Activated CD8-positive, alpha-beta T cell treated with anti-CD3 and anti-CD28 coated beads for 36 hours (primary cell): ENCODE data around the gene ZCWPW1. TPM values are rescaled to one million over a fixed set of nuclear protein-coding genes. Genes with fewer than 3 reads are reported as not detected.
"Not testable (repeated sequence)": the region's sequence is repeated elsewhere in the genome, so short reads cannot be mapped to it uniquely, and the experiment has no call there.

Experiments used
- ATAC-seq: fragments of 200-7000 bp; cut with Tn5 transposase; one replicate; pipeline ENCODE4 v1.10.0; 2021; ENCODE audit warnings: mild to moderate bottlenecking, moderate library complexity
- CTCF ChIA-PET: fragments of 350-600 bp; sonication (Branson Sonifier 250); formaldehyde crosslinking; loops from one replicate; lab custom pipeline; 2021; ENCODE audit warnings: antibody characterized with exemption; lab: Charles Lee
- POLR2A ChIA-PET: fragments of 350-600 bp; sonication (Branson Sonifier 250); formaldehyde crosslinking; loops from one replicate; lab custom pipeline; 2021; ENCODE audit warnings: antibody characterized with exemption; lab: Charles Lee
- DNase-seq: peaks from one replicate; pipeline ENCODE4 v3.0.0-alpha.2; 2020
- H3K27ac Mint-ChIP-seq: one replicate; pipeline ENCODE4 v1.8.0; 2021; ENCODE audit warnings: mild to moderate bottlenecking, mixed read lengths
- H3K27me3 Mint-ChIP-seq: one replicate; pipeline ENCODE4 v1.8.0; 2021; ENCODE audit warnings: mixed read lengths
- H3K36me3 Mint-ChIP-seq: one replicate; pipeline ENCODE4 v1.8.0; 2021; ENCODE audit warnings: low read depth, mixed read lengths
- H3K4me1 Mint-ChIP-seq: one replicate; pipeline ENCODE4 v1.8.0; 2021; ENCODE audit warnings: low read depth, mixed read lengths
- H3K4me3 Mint-ChIP-seq: one replicate; pipeline ENCODE4 v1.8.0; 2021; ENCODE audit warnings: mild to moderate bottlenecking, moderate library complexity, mixed read lengths
- H3K9me3 Mint-ChIP-seq: one replicate; pipeline ENCODE4 v1.8.0; 2021; ENCODE audit warnings: mixed read lengths
- CTCF ChIP-seq: fragments of 200-600 bp; IDR thresholded peaks from one replicate; pipeline ENCODE4 v1.8.0; 2022; ENCODE audit warnings: antibody characterized with exemption, mild to moderate bottlenecking
- intact Hi-C: fragments of 100-400 bp; cut with micrococcal nuclease; formaldehyde crosslinking; loops from one replicate; pipeline ENCODE4 v1.10.0; 2022
- total RNA-seq, 2 experiments: library from RNA; stranded (reverse); gene quantifications; one replicate each; pipeline ENCODE4 v1.2.3, GENCODE V29; 2021

The ZCWPW1 gene
- total RNA-seq, 2 experiments from 2014 or later = 2.5 to 3.6 TPM

GRCh38 chr7:100452513-100452912 is 24.0 kb upstream of the ZCWPW1 start:
- Mint-ChIP-seq H3K36me3 (no peaks in the 10 kb centered on the region), H3K27ac (no peak overlapping the region), H3K9me3 (no peaks in the 10 kb centered on the region), H3K27me3 (no peaks in the 10 kb centered on the region), H3K4me1 (peaks cover 16% of the 10 kb centered on the region), H3K4me3 (no peak overlapping the region)
- POLR2A ChIA-PET = interaction anchor here (0.6 to 1.4 kb wide), 2 partner anchors 10 to 24 kb away, joined by 3 read pairs; partner anchors contain the start of gene ZCWPW1
- no peak for DNase-seq
- no peak for ATAC-seq
- intact Hi-C loops = no loop called here
- CTCF ChIA-PET = interaction anchor here (0.9 to 3.5 kb wide), 2 partner anchors 17 to 31 kb away, joined by 3 to 20 read pairs; no protein-coding TSS in a partner anchor
- TF ChIP-seq CTCF = no peak

GRCh38 chr7:100449190-100449795 is 20.8 kb upstream of the ZCWPW1 start:
- no peak for TF ChIP-seq CTCF
- peak overlapping the region; percentile 52 for H3K27ac Mint-ChIP-seq
- POLR2A ChIA-PET = interaction anchor here (1.0 to 1.6 kb wide), 4 partner anchors 13 to 37 kb away, joined by 3 to 7 read pairs (median 4); partner anchors contain the start of genes MEPCE and PPP1R35

GRCh38 chr7:100447363-100447762 is 18.9 kb upstream of the ZCWPW1 start:
- H3K4me1 Mint-ChIP-seq = peaks cover 19% of the 10 kb centered on the region
- ATAC-seq, H3K27me3 Mint-ChIP-seq, H3K4me3 Mint-ChIP-seq, H3K36me3 Mint-ChIP-seq, H3K27ac Mint-ChIP-seq, DNase-seq, H3K9me3 Mint-ChIP-seq, intact Hi-C loops: not testable (repeated sequence)
- POLR2A ChIA-PET = interaction anchor here (0.6 to 1.0 kb wide), 2 partner anchors 10 to 13 kb away, joined by 3 read pairs; no protein-coding TSS in a partner anchor
- CTCF ChIA-PET = interaction anchor here (1.2 to 1.6 kb wide), 2 partner anchors 11 to 112 kb away, joined by 3 read pairs; partner anchors contain the start of gene PPP1R35

More at GRCh38 chr7:100449190-100449795, 20.8 kb upstream of the ZCWPW1 start:
- Mint-ChIP-seq H3K4me1 (peaks cover 18% of the 10 kb centered on the region), H3K36me3 (no peaks in the 10 kb centered on the region), H3K27me3 (no peaks in the 10 kb centered on the region), H3K4me3 (peak overlapping the region; percentile 7), H3K9me3 (no peaks in the 10 kb centered on the region)
- DNase-seq (no peak), ATAC-seq (no peak)
- CTCF ChIA-PET = interaction anchor here (1.0 to 3.2 kb wide), 5 partner anchors 10 to 256 kb away, joined by 3 to 12 read pairs (median 3); partner anchors contain the start of genes AGFG2 and POP7
- intact Hi-C loops = no loop called here

GRCh38 chr7:100446040-100446439 is 17.5 kb upstream of the ZCWPW1 start:
- POLR2A ChIA-PET = interaction anchor here (1.3 kb wide), 1 partner anchor 32 kb away, joined by 4 read pairs; no protein-coding TSS in a partner anchor
- peak overlapping the region; percentile 2 for H3K27ac Mint-ChIP-seq

More at GRCh38 chr7:100446040-100446439, 17.5 kb upstream of the ZCWPW1 start:
- H3K4me3 Mint-ChIP-seq = no peak overlapping the region
- peaks cover 19% of the 10 kb centered on the region for H3K4me1 Mint-ChIP-seq
- DNase-seq = no peak
- H3K27me3 Mint-ChIP-seq = no peaks in the 10 kb centered on the region
- H3K9me3 Mint-ChIP-seq = no peaks in the 10 kb centered on the region
- no peak for TF ChIP-seq CTCF
- CTCF ChIA-PET = interaction anchor here (0.8 to 1.3 kb wide), 3 partner anchors 12 to 118 kb away, joined by 3 read pairs; no protein-coding TSS in a partner anchor
- H3K36me3 Mint-ChIP-seq = no peaks in the 10 kb centered on the region
- no peak for ATAC-seq
- intact Hi-C loops = no loop called here
